ENCODE data around the gene WNT7B.

DNA sequence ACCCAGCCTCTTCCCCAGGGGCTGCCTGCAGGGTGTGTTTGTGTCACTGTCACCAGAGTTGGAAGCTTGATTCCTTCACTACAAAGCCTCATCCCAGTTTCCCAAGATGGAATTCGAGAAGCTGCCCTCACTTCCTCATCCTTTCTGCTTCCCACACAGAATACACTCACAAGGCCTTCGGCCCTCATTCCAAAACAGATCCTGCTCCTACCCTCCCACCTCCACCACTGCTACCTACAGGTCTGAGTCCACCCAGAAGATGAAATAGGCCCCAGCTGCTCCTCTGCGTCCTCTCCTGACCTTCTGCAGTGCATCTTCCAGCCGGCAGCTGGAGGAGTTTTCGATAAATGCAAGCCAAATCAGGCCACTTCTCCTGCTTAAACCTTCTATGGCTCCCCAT, 6.8 kb upstream of the WNT7B start:
- TF ChIP-seq CTCF (IDR thresholded peaks at IDR 0.05) (no peak), POLR2AphosphoS5 (IDR thresholded peaks at IDR 0.05) (no peak)
